ENCODE measurements around the gene ZNF45. TPM values are rescaled to one million over a fixed set of nuclear protein-coding genes. Genes with fewer than 3 reads are reported as not detected.

ZNF45 gene
- total and polyA plus RNA-seq, 2 of the 13 experiments (the other 11 are each of a cell fraction or from before 2014, with no cell fraction given): 2.4 to 11.3 TPM

DNA sequence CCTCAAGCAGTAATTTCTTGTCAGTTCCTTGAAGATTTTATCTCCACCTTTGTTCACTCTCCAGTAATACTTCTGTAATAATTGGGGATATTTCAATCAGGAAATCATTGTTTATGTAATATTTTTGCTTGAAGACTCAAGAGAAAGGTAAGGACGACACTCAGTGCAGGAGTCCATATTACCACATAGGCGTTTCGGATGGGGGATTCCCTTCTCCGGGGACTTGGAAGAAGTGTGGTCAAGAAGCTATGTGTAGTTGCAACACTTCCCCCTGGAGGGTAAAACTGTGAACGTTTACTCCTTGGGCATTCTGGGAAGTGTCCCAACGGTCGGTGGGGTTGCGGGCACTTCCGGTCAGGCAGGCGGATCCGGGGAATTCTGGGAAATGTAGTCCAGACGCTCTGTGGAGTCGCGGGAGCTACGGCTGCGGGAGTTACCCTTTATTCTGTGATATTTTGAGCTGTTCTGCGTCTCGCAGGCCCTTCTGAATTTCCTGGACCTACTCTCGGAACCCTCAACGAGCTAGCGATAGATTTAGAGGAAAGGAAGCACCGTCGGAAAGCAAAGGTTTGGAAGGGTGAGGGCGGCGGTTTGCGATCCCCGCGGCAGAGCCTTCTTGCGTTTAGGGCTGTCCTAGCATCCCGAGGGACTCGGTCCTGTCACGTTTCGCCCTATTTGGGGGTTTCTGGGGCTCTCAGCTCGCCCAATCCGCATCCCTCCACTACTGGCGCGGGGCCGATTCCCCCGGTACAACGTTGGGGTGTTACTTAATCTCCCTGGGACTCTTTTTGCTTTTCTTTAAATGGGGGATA lies 16.0 kb upstream of the ZNF45 start, which contains the start of gene ZNF221 (continued):
- no peak for TF ChIP-seq ZSCAN20 (CRISPR knock-in tag; IDR thresholded peaks at IDR 0.05; ENCODE audit: borderline replicate concordance)
- 0 out of 2 replicates have a peak, but pooled peaks have one; percentile 50 for TF ChIP-seq ZBTB3 (CRISPR knock-in tag; IDR thresholded peaks at IDR 0.05; ENCODE audit: borderline replicate concordance, low read depth)
- TF ChIP-seq TMF1 (CRISPR knock-in tag; IDR thresholded peaks at IDR 0.05; ENCODE audit: low read depth): 0 out of 2 replicates have a peak, but pooled peaks have one; percentile 33
- TF ChIP-seq ZNF724P (CRISPR knock-in tag; IDR thresholded peaks at IDR 0.05; ENCODE audit: borderline replicate concordance): no peak
- TF ChIP-seq KAT8 (CRISPR knock-in tag; IDR thresholded peaks at IDR 0.05): peak; percentile 95
- TF ChIP-seq, protein P1, sequence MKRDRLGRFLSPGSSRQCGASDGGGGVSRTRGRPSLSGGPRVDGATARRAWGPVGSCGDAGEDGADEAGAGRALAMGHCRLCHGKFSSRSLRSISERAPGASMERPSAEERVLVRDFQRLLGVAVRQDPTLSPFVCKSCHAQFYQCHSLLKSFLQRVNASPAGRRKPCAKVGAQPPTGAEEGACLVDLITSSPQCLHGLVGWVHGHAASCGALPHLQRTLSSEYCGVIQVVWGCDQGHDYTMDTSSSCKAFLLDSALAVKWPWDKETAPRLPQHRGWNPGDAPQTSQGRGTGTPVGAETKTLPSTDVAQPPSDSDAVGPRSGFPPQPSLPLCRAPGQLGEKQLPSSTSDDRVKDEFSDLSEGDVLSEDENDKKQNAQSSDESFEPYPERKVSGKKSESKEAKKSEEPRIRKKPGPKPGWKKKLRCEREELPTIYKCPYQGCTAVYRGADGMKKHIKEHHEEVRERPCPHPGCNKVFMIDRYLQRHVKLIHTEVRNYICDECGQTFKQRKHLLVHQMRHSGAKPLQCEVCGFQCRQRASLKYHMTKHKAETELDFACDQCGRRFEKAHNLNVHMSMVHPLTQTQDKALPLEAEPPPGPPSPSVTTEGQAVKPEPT (CRISPR knock-in tag; IDR thresholded peaks at IDR 0.05; ENCODE audit: low read depth): 0 out of 2 replicates have a peak, but pooled peaks have one; percentile 43
- no peak for TF ChIP-seq ATAD3A (CRISPR knock-in tag; IDR thresholded peaks at IDR 0.05)
- TF ChIP-seq ZNF180 (CRISPR knock-in tag; IDR thresholded peaks at IDR 0.05; ENCODE audit: borderline replicate concordance, low read depth): no peak
- peak; percentile 47 for TF ChIP-seq HDAC1 (CRISPR knock-in tag; IDR thresholded peaks at IDR 0.05)
- TF ChIP-seq, protein P2, sequence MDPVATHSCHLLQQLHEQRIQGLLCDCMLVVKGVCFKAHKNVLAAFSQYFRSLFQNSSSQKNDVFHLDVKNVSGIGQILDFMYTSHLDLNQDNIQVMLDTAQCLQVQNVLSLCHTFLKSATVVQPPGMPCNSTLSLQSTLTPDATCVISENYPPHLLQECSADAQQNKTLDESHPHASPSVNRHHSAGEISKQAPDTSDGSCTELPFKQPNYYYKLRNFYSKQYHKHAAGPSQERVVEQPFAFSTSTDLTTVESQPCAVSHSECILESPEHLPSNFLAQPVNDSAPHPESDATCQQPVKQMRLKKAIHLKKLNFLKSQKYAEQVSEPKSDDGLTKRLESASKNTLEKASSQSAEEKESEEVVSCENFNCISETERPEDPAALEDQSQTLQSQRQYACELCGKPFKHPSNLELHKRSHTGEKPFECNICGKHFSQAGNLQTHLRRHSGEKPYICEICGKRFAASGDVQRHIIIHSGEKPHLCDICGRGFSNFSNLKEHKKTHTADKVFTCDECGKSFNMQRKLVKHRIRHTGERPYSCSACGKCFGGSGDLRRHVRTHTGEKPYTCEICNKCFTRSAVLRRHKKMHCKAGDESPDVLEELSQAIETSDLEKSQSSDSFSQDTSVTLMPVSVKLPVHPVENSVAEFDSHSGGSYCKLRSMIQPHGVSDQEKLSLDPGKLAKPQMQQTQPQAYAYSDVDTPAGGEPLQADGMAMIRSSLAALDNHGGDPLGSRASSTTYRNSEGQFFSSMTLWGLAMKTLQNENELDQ (CRISPR knock-in tag; IDR thresholded peaks at IDR 0.05; ENCODE audit: borderline replicate concordance): no peak
- no peak for TF ChIP-seq ZSCAN30 (CRISPR knock-in tag; IDR thresholded peaks at IDR 0.05)
- peak; percentile 69 for TF ChIP-seq PHF21A (CRISPR knock-in tag; IDR thresholded peaks at IDR 0.05)
- TF ChIP-seq FOXM1 (CRISPR knock-in tag; IDR thresholded peaks at IDR 0.05): no peak
- no peak for TF ChIP-seq ZC3H13 (CRISPR knock-in tag; IDR thresholded peaks at IDR 0.05)
- TF ChIP-seq, protein P3, sequence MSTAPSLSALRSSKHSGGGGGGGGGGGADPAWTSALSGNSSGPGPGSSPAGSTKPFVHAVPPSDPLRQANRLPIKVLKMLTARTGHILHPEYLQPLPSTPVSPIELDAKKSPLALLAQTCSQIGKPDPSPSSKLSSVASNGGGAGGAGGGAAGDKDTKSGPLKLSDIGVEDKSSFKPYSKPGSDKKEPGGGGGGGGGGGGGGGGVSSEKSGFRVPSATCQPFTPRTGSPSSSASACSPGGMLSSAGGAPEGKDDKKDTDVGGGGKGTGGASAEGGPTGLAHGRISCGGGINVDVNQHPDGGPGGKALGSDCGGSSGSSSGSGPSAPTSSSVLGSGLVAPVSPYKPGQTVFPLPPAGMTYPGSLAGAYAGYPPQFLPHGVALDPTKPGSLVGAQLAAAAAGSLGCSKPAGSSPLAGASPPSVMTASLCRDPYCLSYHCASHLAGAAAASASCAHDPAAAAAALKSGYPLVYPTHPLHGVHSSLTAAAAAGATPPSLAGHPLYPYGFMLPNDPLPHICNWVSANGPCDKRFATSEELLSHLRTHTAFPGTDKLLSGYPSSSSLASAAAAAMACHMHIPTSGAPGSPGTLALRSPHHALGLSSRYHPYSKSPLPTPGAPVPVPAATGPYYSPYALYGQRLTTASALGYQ (CRISPR knock-in tag; IDR thresholded peaks at IDR 0.05): no peak
- TF ChIP-seq, protein P4, sequence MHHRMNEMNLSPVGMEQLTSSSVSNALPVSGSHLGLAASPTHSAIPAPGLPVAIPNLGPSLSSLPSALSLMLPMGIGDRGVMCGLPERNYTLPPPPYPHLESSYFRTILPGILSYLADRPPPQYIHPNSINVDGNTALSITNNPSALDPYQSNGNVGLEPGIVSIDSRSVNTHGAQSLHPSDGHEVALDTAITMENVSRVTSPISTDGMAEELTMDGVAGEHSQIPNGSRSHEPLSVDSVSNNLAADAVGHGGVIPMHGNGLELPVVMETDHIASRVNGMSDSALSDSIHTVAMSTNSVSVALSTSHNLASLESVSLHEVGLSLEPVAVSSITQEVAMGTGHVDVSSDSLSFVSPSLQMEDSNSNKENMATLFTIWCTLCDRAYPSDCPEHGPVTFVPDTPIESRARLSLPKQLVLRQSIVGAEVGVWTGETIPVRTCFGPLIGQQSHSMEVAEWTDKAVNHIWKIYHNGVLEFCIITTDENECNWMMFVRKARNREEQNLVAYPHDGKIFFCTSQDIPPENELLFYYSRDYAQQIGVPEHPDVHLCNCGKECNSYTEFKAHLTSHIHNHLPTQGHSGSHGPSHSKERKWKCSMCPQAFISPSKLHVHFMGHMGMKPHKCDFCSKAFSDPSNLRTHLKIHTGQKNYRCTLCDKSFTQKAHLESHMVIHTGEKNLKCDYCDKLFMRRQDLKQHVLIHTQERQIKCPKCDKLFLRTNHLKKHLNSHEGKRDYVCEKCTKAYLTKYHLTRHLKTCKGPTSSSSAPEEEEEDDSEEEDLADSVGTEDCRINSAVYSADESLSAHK (CRISPR knock-in tag; IDR thresholded peaks at IDR 0.05; ENCODE audit: borderline replicate concordance): no peak
- TF ChIP-seq ZNF780A (CRISPR knock-in tag; IDR thresholded peaks at IDR 0.05): no peak
- TF ChIP-seq ZNF614 (CRISPR knock-in tag; IDR thresholded peaks at IDR 0.05; ENCODE audit: borderline replicate concordance): peak; percentile 43; the same call in 1 of the 2 replicates
- no peak for TF ChIP-seq KLF9 (CRISPR knock-in tag; IDR thresholded peaks at IDR 0.05; ENCODE audit: low read depth)
- TF ChIP-seq GLI4 (CRISPR knock-in tag; IDR thresholded peaks at IDR 0.05; ENCODE audit: borderline replicate concordance): 0 out of 2 replicates have a peak, but pooled peaks have one; percentile 36
- TF ChIP-seq PHF20 (CRISPR knock-in tag; IDR thresholded peaks at IDR 0.05): peak; percentile 84
